T-helper 1 cell (primary cell): ENCODE measurements around the gene BTBD18.
"Not testable (repeated sequence)": the region's sequence is repeated elsewhere in the genome, so short reads cannot be mapped to it uniquely, and the experiment has no call there.

ENCODE experiments used
- DNase-seq, 5 donors: peaks; one replicate each; pipeline ENCODE4 v3.0.0-alpha.2; 2012 to 2020

Gene BTBD18

DNA sequence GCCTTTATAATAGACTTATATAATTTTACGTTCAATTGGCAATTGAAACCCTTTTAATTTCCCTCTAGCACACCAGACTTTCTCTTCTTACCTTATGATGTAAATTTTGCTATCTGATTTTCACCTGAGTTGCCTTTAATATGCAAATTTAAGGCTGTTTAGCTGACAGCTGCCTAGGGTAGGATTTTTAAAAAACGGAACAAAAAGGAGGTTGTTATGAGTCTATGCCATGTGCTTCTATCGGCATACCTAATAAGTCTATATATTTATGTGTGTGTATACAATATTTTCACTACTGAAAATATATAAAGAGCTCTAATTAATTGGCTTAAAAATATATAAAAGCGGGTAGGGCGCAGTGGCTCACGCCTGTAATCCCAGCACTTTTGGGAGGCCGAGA, 22.1 kb downstream of the BTBD18 start:
- DNase-seq: no peak

DNA sequence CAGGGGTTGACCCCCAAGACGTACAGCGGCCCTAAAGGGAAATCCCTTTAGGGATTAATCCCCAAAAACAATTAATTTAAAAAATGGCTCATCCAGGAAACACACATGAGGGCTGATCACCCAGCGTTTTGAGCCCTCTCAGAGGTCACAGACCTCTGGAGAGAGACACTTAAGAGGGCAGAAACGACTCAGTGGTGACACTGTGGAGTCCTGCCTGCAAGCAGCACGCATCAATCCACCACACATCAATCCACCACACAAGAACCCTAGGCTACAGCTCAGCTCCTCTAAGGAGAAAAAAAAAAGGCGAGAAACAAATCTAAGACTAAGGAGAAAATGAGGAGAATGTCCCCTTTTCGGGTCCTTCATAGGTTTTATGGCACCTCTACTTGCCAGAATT, 22.8 kb downstream of the BTBD18 start:
- no peak for DNase-seq

DNA sequence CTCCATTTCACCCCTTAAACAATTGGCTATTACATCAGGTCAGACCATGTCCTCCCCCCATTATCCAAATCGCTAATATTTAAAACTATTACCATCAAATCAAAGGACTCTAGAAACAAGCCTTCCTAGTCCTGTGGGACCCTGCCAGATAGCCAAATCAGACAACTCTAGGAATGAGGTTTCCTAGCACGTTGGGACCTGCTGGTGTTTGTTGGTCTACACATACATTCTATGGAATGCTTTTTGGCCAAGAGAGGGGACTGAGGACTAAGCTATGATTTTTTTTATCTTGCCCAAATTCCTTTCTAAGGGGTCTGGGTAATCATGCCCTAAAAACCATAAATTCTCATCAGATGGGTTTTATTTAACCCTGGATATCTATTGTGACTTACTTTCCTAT, 24.4 kb downstream of the BTBD18 start:
- no peak for DNase-seq

DNA sequence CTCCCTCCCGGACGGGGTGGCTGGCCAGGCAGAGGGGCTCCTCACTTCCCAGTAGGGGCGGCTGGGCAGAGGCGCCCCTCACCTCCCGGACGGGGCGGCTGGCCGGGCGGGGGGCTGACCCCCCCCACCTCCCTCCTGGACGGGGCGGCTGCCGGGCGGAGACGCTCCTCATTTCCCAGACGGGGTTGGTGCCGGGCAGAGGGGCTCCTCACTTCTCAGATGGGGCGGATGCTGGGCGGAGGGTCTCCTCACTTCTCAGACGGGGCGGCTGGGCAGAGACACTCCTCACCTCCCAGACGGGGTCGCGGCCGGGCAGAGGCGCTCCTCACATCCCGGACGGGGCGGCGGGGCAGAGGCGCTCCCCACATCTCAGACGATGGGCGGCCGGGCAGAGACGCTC, 34.9 kb downstream of the BTBD18 start:
- DNase-seq: not testable (repeated sequence)

DNA sequence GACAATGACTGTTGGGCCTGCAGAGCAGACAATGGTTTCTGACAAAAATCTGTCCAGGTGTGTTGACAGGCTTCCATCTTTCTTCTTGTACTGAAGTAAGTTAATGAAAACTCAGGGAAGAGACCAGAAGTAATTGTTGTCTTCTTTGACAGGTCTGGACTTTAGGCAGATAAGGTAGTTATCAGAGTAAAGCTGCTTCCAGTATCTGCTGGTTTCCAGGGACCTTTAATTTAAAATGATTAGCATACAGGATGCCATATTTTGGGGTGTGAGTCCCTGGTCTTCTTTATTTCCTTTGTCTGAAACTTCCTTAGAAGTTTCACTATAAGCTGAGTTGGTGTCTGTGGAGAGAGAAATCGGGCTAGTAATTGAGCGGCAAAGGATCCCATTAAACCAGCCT, 37.8 kb downstream of the BTBD18 start:
- no peak for DNase-seq

DNA sequence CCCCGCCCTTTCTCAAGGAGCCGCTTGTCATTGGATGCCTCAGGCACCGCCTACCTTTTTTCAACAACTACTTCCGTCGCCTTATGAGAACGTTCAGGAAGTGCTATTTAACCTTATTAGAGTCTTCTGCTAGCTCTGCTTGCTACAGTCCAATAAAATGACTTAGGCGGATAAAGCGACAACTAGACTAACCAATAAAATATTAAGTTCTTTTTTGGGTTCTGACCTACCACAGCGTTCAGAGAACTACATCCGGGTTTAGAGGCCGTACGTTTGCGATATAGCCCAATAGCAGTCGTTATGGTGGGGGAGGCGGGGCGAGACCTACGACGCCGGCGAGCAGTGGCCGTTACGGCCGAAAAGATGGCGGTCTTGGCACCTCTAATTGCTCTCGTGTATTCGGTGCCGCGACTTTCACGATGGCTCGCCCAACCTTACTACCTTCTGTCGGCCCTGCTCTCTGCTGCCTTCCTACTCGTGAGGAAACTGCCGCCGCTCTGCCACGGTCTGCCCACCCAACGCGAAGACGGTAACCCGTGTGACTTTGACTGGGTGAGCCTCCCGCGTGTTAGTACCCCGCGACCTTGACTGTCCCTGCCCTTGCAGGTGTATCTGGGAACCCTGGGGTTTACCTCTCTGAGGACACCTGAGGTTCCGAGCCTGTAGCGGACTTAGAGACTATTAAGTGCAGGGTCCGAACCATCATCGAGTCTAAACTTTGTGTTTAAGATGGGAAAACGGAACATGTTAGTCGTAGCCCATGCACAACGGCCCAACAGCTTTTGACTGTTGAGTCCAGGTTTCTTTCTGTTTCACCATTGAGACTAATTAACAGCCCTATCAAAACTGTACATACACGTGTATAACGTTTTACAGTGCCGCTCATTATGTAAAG, 39.1 kb downstream of the BTBD18 start, which contains the start of gene TMX2:
TMX2 (plus strand) TSS at position 338 of the 895 bp plus-strand sequence; CDS start at position 364, 26 bp downstream.
- DNase-seq: peak; percentile 78 to 98 (median 85)

DNA sequence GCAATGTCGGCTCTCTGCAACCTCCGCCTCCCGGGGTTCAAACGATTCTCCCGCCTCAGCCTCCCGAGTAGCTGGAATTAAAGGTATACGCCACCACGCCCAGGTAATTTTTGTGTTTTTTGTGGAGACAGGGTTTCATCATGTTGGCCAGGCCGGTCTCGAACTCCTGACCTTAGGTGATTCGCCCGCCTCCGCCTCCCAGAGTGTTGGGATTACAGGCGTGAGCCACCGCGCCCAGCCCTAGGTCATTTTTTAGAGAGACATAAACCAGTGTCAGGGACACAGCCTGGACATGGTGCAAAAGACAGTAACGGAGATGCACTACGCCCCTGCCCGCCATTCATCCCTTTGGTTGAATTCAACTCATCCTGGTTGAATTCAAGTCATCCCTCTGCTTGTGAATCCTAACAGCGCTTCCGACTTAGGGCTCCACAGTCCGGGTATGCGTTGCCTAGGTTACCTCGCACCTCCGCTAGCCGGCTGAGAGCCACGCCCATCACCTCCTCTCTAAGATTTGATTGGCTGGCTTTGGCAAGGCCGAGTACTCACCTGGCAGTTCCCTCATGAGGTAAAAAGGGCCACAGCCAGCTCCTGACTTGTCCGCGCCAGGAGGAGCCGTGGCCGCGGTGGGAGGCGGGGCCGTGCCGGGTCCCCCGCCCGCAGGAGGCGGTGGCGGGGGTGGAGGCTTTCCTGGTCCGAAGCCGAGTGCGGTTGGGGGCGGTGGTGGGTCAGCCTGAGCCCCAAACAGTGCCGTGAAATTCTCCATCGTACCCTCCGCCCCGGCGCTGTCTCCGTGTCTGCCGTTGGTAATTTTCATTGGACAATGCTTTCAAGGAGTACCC, 40.0 kb downstream of the BTBD18 start, which contains the start of gene MED19:
MED19 (minus strand) TSS at position 802 of the 842 bp plus-strand sequence; CDS start at position 766, 36 bp downstream.
- peak; percentile 62 to 84 (median 75) for DNase-seq

DNA sequence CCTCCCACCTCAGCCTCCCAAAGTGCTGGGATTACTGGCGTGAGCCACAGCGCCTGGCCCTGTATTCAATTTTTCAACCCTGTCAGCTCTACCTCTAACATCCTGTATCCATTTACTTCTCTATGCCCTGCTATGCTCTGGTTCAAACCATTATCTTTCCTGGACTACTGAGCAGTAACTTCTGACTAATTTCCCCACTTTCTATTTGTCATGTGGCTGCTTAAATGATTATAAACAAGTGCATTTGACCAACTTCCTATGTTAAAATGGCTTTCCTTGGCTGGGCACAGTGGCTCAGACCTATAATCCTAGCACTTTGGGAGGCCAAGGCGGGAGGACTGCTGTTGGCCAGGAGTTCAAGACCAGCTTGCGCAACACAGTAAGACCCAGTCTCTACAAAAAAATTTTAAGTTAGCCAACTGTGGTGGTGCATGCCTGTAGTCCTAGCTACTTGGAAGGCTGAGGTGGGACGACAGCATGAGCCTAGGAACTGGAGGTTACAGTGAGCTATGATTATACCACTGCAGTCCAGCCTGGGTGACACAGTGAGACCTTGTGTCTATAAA, 41.7 kb downstream of the BTBD18 start:
- peak in 1 of 5 donors; percentile 44 for DNase-seq

DNA sequence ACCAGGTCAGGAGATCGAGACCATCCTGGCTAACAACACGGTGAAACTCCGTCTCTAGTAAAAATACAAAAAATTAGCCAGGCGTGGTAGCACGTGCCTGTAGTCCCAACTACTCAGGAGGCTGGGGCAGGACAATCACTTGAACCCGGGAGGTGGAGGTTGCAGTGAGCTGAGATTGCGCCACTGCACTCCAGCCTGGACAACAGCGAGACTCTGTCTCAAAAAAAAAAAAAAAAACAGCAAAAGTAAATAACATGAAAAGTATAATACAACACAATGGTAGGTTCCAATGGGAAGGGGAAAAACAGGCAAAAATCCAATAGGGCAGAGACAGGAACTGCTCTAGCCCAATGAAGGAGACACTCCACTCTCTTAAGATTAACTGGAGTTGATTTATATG, 46.2 kb downstream of the BTBD18 start:
- DNase-seq: not testable (repeated sequence)

DNA sequence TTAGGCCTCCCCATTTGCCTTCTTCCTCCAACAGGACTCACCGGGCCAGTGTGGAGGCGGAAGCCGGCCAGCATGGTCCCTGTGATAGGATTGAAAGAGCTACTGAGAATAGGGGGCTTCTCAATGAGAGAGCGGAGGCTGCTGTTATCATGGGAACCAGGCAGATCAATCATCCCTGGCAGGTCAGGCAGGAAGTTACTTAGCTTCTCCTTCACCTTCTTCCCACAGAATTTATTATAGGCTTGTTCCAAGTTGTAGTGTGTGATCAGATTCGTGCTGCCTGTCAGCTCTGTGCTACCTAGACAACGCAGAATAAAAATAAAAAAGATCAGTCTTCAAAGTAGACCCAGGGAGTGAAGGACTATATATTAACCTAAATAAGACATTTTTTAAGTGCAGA, 46.7 kb downstream of the BTBD18 start:
- DNase-seq: no peak

DNA sequence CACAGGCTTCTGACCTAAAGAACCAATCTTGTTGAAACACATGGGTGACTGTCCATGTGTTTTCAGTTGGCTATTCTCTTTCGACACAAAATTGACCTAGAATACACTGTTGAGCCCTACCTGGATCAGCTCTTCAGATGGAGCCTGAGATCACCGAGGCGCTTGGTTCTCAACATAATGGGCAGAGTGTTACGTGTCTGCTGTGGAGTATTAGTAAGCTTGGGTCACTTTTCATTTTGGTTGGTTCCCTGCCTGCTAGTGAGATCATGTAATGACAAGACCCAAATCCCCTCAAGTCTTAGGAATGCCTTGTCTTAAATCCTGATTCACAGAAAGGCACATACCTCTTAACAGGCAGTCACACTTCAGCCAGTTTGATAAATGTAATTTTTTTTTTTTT, 48.3 kb downstream of the BTBD18 start:
- DNase-seq: no peak

DNA sequence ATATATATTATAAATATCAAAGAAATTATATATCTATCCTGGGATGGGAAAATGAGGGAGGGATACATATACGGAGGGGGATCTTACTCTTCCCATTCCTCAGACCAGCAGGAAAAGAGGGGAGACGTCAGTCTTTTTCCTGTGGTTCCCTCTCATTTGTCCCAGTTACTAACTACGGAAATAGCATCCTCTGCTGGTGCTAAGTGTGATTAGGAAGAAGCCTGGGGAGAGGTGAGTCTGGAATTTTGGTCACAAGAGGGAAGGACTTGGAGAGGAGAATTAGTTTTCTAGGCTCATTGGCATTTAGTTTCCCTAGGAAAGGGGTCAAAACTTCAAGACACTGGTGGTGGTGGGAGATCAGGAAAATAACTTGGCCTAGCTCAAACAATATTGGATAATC, 51.2 kb downstream of the BTBD18 start:
- no peak for DNase-seq

DNA sequence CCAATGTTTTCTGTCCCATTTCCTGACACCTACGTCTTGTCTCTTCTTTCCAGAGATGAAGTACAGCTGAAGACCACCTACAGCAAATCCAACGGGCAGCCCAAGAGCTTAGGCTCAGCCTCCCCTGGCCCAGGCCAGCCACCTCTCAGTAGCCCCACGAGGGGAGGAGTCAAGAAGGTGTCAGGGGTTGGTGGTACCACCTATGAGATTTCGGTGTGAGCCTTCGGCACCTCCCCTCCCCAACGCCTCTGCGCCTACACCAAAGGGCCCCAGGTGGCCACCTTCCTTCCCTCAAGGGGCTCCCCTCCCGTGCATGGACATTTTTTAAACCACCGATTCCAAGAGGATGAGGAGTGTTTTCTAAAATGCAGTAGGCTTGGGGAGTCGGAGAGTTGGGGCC, 51.8 kb downstream of the BTBD18 start:
- DNase-seq: no peak

DNA sequence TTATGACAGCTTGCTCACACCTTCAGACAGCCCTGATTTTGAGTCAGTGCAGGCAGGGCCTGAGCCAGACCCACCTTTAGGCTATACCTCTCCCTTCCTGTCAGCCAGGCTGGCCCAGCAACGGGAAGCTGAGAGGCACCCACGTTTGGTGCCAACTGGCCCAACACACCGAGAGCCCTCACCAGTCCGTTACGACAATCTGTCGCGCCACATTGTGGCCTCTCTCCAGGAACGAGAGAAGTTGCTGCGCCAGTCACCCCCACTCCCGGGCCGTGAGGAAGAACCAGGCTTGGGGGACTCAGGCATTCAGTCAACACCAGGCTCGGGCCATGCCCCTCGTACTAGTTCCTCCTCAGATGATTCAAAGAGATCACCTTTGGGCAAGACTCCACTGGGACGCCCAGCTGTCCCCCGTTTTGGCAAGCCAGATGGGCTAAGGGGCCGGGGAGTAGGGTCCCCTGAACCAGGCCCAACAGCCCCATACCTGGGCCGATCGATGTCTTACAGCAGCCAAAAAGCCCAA, 52.7 kb downstream of the BTBD18 start:
- no peak for DNase-seq
